HCT116 (cell line): ENCODE data around the gene MRPS5. TPM values are rescaled to one million over a fixed set of nuclear protein-coding genes. Genes with fewer than 3 reads are reported as not detected.

ENCODE experiments used
- ATAC-seq: fragments of 200-7000 bp; cut with Tn5 transposase; 2 replicates; pipeline ENCODE4 v1.9.1; 2020; ENCODE audit warnings: mild to moderate bottlenecking, moderate library complexity
- BruUV-seq: library from RNA; stranded (reverse); fragments of 400-500 nt; replicated peaks from 2 replicates; lab custom pipeline; 2021; lab: Mats Ljungman, UMichigan
- CTCF ChIA-PET: fragments of 300-600 bp; sonication (Branson Sonifier 250); formaldehyde crosslinking; loops from one replicate; lab custom pipeline; 2021; ENCODE audit warnings: antibody characterized with exemption; lab: Charles Lee
- POLR2A ChIA-PET: fragments of 300-600, 350-600 bp; sonication (Branson Sonifier 250); formaldehyde crosslinking; loops from one replicate; lab custom pipeline; 2021; ENCODE audit warnings: antibody characterized with exemption; lab: Charles Lee
- RAD21 ChIA-PET, 2 experiments: fragments of 300-600 bp; sonication (Branson Sonifier 250); formaldehyde crosslinking; loops; one replicate each; lab custom pipeline; 2023; ENCODE audit warnings: low total read pairs in 2 of 2; ENCODE audit not compliant: uncharacterized antibody in 2 of 2, unreplicated experiment in 2 of 2, low non-redundant PET in 1 of 2; lab: Charles Lee
- DNase-seq: peaks from one replicate; pipeline ENCODE4 v3.0.0-alpha.2; 2010; ENCODE audit warnings: low read depth, low spot score
- H2AFZ ChIP-seq: fragments of 200-600 bp; shearing (Covaris generic), sonication (generic); 2 replicates; pipeline ENCODE4 v1.6.1; 2017; ENCODE audit warnings: low read depth, mixed run types, mixed read lengths, antibody characterized with exemption, low read length; ENCODE audit not compliant: poor library complexity, severe bottlenecking
- H3K27ac ChIP-seq: 2 replicates; pipeline ENCODE4 v1.5.1; 2012; ENCODE audit warnings: low read depth, low read length
- H3K27me3 ChIP-seq: fragments of 200-600 bp; sonication (generic); 2 replicates; pipeline ENCODE4 v1.6.1; 2016; ENCODE audit warnings: mixed run types, low read length, mixed read lengths; ENCODE audit not compliant: insufficient read depth
- H3K36me3 ChIP-seq, 2 experiments: fragments of 200-500 bp in 1 of 2; fragments of 200-600 bp in 1 of 2; sonication (Bioruptor generic) in 1 of 2; sonication (generic) in 1 of 2; 2 replicates each; pipeline versions ENCODE4 v1.5.1 to v1.6.1; 2014 to 2016; ENCODE audit warnings: low read length in 2 of 2, inconsistent platforms in 1 of 2, mixed read lengths in 1 of 2, mixed run types in 1 of 2; ENCODE audit not compliant: insufficient read depth in 2 of 2, control insufficient read depth in 1 of 2
- H3K4me1 ChIP-seq, 2 experiments: fragments of 200-600 bp in 1 of 2; sonication (generic) in 1 of 2; 2 replicates each; pipeline versions ENCODE4 v1.5.1 to v1.6.1; 2012 to 2017; ENCODE audit warnings: low read length in 2 of 2, inconsistent platforms in 1 of 2, mild to moderate bottlenecking in 1 of 2, mixed read lengths in 1 of 2, mixed run types in 1 of 2, moderate library complexity in 1 of 2; ENCODE audit not compliant: insufficient read depth in 2 of 2, control insufficient read depth in 1 of 2
- H3K4me2 ChIP-seq: fragments of 200-600 bp; sonication (generic); 2 replicates; pipeline ENCODE4 v1.6.1; 2017; ENCODE audit warnings: mixed run types, low read length, mixed read lengths
- H3K4me3 ChIP-seq, 2 experiments: fragments of 200-600 bp in 1 of 2; sonication (generic) in 1 of 2; replicated peaks in 1 of 2; 2 replicates each; pipeline ENCODE4 v1.5.1; 2011 to 2016; ENCODE audit warnings: low read length in 2 of 2, control low read depth in 1 of 2, low read depth in 1 of 2, mild to moderate bottlenecking in 1 of 2, mixed read lengths in 1 of 2, mixed run types in 1 of 2
- H3K79me2 ChIP-seq: fragments of 200-600 bp; sonication (generic); 2 replicates; pipeline ENCODE4 v1.6.1; 2017; ENCODE audit warnings: mild to moderate bottlenecking, mixed run types, low read length, moderate library complexity, mixed read lengths; ENCODE audit not compliant: insufficient read depth
- H3K9ac ChIP-seq: fragments of 200-600 bp; sonication (generic); 2 replicates; pipeline ENCODE4 v1.6.1; 2016; ENCODE audit warnings: low read length, mixed read lengths
- H3K9me2 ChIP-seq: fragments of 200-600 bp; sonication (generic), shearing (Covaris generic); 2 replicates; pipeline ENCODE4 v1.6.1; 2017; ENCODE audit warnings: mixed run types, mild to moderate bottlenecking, moderate library complexity; ENCODE audit not compliant: insufficient read depth
- H3K9me3 ChIP-seq, 2 experiments: fragments of 200-500 bp in 1 of 2; fragments of 200-600 bp in 1 of 2; sonication (Bioruptor generic) in 1 of 2; sonication (generic) in 1 of 2; 2 replicates each; pipeline ENCODE4 v1.6.1; 2014 to 2017; ENCODE audit warnings: low read length in 2 of 2, mixed read lengths in 2 of 2, inconsistent platforms in 1 of 2, low read depth in 1 of 2, mild to moderate bottlenecking in 1 of 2, mixed run types in 1 of 2, moderate library complexity in 1 of 2; ENCODE audit not compliant: control insufficient read depth in 1 of 2, insufficient read depth in 1 of 2
- H4K20me1 ChIP-seq: fragments of 200-600 bp; sonication (generic), shearing (Covaris generic); 2 replicates; pipeline ENCODE4 v1.6.1; 2017; ENCODE audit warnings: mixed run types, mild to moderate bottlenecking, moderate library complexity; ENCODE audit not compliant: insufficient read depth
- CBX3 ChIP-seq: IDR thresholded peaks from 2 replicates; pipeline ENCODE4 v1.6.1; 2012; ENCODE audit warnings: low read depth
- CEBPB ChIP-seq: IDR thresholded peaks from 2 replicates; pipeline ENCODE4 v1.6.1; 2012; ENCODE audit warnings: low read depth
- EZH2phosphoT487 ChIP-seq: fragments of 200-600 bp; IDR thresholded peaks from 2 replicates; pipeline ENCODE4 v1.6.1; 2018; ENCODE audit warnings: antibody characterized with exemption, borderline replicate concordance
- TCF7L2 ChIP-seq: IDR thresholded peaks from 2 replicates; pipeline ENCODE4 v1.7.0; 2011; ENCODE audit warnings: borderline replicate concordance, inconsistent platforms; ENCODE audit not compliant: insufficient read depth, insufficient read length; ENCODE audit errors: extremely low read depth
- intact Hi-C: fragments of 100-400 bp; cut with micrococcal nuclease; formaldehyde crosslinking; loops from 2 replicates; pipeline ENCODE4 v1.10.0; 2022
- total RNA-seq: library from RNA; stranded (reverse); gene quantifications from one replicate; pipeline ENCODE4 v1.2.1, GENCODE V29; 2021; ENCODE audit not compliant: unreplicated experiment
- TF ChIP-seq, protein P1 (sequence below): IDR thresholded peaks from 2 replicates; pipeline ENCODE4 v1.6.1; 2012; ENCODE audit warnings: low read depth
- TF ChIP-seq, protein P2 (sequence below): IDR thresholded peaks from 2 replicates; pipeline ENCODE4 v1.6.1; 2011; ENCODE audit warnings: mild to moderate bottlenecking, low read length, moderate library complexity; ENCODE audit not compliant: insufficient replicate concordance; ENCODE audit errors: extremely low read depth
- TF ChIP-seq, protein P3 (sequence below), 3 experiments: fragments of 200-600 bp in 1 of 3; sonication (generic) in 1 of 3; IDR thresholded peaks in 2 of 3; conservative IDR thresholded peaks in 1 of 3; 2 replicates each; pipeline ENCODE4 v1.5.1; 2012 to 2017; ENCODE audit warnings: low read depth in 2 of 3, low read length in 2 of 3, antibody characterized with exemption in 1 of 3, borderline replicate concordance in 1 of 3, control low read depth in 1 of 3, mild to moderate bottlenecking in 1 of 3, mixed read lengths in 1 of 3, mixed run types in 1 of 3, moderate library complexity in 1 of 3; ENCODE audit not compliant: insufficient read depth in 1 of 3

Gene MRPS5
- total RNA-seq, 1 experiment from 2014 or later: 70.6 TPM

DNA sequence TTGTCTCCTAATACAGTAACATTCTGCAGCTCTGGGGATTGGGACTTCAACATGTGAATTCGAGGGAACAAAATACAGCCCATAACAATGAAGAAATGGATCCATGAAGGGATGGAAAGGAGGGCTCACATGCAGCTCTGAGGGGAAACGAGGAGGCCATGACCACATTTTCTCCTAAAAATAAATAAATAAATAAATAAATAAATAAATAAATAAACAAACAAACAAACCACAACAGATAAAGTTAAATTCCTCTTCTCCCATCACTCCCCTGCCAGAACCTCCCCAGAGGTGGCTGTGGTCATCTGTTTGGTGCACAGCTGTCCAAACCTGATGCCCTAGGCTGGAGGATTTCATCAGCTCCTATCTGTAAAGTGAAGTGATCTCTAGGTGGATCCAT, 53.4 kb downstream of the MRPS5 start:
- no peaks in the 10 kb centered on the region for H3K9me2 ChIP-seq
- TF ChIP-seq TCF7L2: no peak
- TF ChIP-seq, protein P1, sequence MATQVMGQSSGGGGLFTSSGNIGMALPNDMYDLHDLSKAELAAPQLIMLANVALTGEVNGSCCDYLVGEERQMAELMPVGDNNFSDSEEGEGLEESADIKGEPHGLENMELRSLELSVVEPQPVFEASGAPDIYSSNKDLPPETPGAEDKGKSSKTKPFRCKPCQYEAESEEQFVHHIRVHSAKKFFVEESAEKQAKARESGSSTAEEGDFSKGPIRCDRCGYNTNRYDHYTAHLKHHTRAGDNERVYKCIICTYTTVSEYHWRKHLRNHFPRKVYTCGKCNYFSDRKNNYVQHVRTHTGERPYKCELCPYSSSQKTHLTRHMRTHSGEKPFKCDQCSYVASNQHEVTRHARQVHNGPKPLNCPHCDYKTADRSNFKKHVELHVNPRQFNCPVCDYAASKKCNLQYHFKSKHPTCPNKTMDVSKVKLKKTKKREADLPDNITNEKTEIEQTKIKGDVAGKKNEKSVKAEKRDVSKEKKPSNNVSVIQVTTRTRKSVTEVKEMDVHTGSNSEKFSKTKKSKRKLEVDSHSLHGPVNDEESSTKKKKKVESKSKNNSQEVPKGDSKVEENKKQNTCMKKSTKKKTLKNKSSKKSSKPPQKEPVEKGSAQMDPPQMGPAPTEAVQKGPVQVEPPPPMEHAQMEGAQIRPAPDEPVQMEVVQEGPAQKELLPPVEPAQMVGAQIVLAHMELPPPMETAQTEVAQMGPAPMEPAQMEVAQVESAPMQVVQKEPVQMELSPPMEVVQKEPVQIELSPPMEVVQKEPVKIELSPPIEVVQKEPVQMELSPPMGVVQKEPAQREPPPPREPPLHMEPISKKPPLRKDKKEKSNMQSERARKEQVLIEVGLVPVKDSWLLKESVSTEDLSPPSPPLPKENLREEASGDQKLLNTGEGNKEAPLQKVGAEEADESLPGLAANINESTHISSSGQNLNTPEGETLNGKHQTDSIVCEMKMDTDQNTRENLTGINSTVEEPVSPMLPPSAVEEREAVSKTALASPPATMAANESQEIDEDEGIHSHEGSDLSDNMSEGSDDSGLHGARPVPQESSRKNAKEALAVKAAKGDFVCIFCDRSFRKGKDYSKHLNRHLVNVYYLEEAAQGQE: no peak
- TF ChIP-seq, protein P2, sequence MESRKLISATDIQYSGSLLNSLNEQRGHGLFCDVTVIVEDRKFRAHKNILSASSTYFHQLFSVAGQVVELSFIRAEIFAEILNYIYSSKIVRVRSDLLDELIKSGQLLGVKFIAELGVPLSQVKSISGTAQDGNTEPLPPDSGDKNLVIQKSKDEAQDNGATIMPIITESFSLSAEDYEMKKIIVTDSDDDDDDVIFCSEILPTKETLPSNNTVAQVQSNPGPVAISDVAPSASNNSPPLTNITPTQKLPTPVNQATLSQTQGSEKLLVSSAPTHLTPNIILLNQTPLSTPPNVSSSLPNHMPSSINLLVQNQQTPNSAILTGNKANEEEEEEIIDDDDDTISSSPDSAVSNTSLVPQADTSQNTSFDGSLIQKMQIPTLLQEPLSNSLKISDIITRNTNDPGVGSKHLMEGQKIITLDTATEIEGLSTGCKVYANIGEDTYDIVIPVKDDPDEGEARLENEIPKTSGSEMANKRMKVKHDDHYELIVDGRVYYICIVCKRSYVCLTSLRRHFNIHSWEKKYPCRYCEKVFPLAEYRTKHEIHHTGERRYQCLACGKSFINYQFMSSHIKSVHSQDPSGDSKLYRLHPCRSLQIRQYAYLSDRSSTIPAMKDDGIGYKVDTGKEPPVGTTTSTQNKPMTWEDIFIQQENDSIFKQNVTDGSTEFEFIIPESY: no peak
- no peak for TF ChIP-seq CBX3
- no peak for TF ChIP-seq CEBPB
- TF ChIP-seq, protein P3, sequence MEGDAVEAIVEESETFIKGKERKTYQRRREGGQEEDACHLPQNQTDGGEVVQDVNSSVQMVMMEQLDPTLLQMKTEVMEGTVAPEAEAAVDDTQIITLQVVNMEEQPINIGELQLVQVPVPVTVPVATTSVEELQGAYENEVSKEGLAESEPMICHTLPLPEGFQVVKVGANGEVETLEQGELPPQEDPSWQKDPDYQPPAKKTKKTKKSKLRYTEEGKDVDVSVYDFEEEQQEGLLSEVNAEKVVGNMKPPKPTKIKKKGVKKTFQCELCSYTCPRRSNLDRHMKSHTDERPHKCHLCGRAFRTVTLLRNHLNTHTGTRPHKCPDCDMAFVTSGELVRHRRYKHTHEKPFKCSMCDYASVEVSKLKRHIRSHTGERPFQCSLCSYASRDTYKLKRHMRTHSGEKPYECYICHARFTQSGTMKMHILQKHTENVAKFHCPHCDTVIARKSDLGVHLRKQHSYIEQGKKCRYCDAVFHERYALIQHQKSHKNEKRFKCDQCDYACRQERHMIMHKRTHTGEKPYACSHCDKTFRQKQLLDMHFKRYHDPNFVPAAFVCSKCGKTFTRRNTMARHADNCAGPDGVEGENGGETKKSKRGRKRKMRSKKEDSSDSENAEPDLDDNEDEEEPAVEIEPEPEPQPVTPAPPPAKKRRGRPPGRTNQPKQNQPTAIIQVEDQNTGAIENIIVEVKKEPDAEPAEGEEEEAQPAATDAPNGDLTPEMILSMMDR (IDR thresholded peaks at IDR 0.05 in 2 of 3, conservative IDR thresholded peaks at IDR 0.05 in 1 of 3; ENCODE audit: borderline replicate concordance in 1 of 3, insufficient read depth in 1 of 3, low read depth in 2 of 3, low read length in 2 of 3): no peak
- no peak for TF ChIP-seq EZH2phosphoT487

More for the DNA sequence above, 53.4 kb downstream of the MRPS5 start:
- Histone ChIP-seq H3K27ac (no peak overlapping the region), H3K9ac (no peak overlapping the region), H2AFZ (no peak overlapping the region), H3K79me2 (no peaks in the 10 kb centered on the region), H3K9me3 (no peaks in the 10 kb centered on the region), H3K4me3 (no peak overlapping the region), H3K36me3 (no peaks in the 10 kb centered on the region), H3K4me2 (no peak overlapping the region), H3K27me3 (0 out of 2 replicates have a peak, but pooled peaks cover 6% of the 10 kb centered on the region), H4K20me1 (no peaks in the 10 kb centered on the region), H3K4me1 (no peaks in the 10 kb centered on the region)
- intact Hi-C loops: no loop called here
- BruUV-seq: no TSS peak
- ChIA-PET RAD21 (no interaction called here), CTCF (no interaction called here), POLR2A (no interaction called here)
- ATAC-seq: no peak
- DNase-seq: no peak
